Mesenteric fat pad (tissue), 1 donor: ENCODE data around the gene INCA1. TPM values are rescaled to one million over a fixed set of nuclear protein-coding genes. Genes with fewer than 3 reads are reported as not detected.
"Not testable (repeated sequence)": the region's sequence is repeated elsewhere in the genome, so short reads cannot be mapped to it uniquely, and the experiment has no call there.

Source experiments
- DNase-seq: peaks from one replicate; pipeline ENCODE4 v3.0.0-alpha.2; 2020; ENCODE audit warnings: low spot score
- long read RNA-seq: library from polyadenylated mRNA; unstranded; transcript quantifications from one replicate; pipeline ENCODE4 v2.0.0, GENCODE V29; 2020
- total RNA-seq: library from RNA; stranded (reverse); fragmentation: NEBNext Ultra II Directional; extraction: Animal tissue kit (Norgen Biotek cat#: 25700); gene quantifications from one replicate; pipeline ENCODE4 v1.2.1, GENCODE V29; 2021
- donor health status: DM: yes; HTN: yes; CAD: no.

Gene INCA1
- 0.71 TPM for total RNA-seq
- long read RNA-seq, partial matches to known transcripts: 0 of 1 reads
- long read RNA-seq, other reads (novel, unspliced or antisense): 1 of 1 reads

GRCh38 chr17:4997302-4998026, at the start of gene INCA1, which contains the start of gene KIF1C:
Gene INCA1, minus strand, starts transcription at chr17:4997522. Its CDS starts 3,085 bp downstream, at chr17:4994437.
Gene KIF1C, plus strand, starts transcription at chr17:4997950. Its CDS starts 2,297 bp downstream, at chr17:5000247.
- DNase-seq: peak; percentile 97

GRCh38 chr17:5045496-5045895, 48.2 kb upstream of the INCA1 start:
- DNase-seq: no peak

GRCh38 chr17:5044630-5045029, 47.3 kb upstream of the INCA1 start:
- no peak for DNase-seq

- DNase-seq: no peak
Measured at GRCh38 chr17:5043524-5043923, 46.2 kb upstream of the INCA1 start.

GRCh38 chr17:5042157-5043022, 45.1 kb upstream of the INCA1 start:
- no peak for DNase-seq

- no peak for DNase-seq
Measured at GRCh38 chr17:5035315-5035714, 38.0 kb upstream of the INCA1 start, which contains the start of gene SLC52A1. Gene SLC52A1, minus strand, starts transcription at chr17:5035426. Its CDS starts 820 bp downstream, at chr17:5034606.

GRCh38 chr17:5034651-5035050, 37.3 kb upstream of the INCA1 start:
- no peak for DNase-seq

GRCh38 chr17:5034063-5034462, 36.7 kb upstream of the INCA1 start:
- no peak for DNase-seq

GRCh38 chr17:5033352-5034015, 36.2 kb upstream of the INCA1 start:
- DNase-seq: no peak

GRCh38 chr17:5032865-5033264, 35.5 kb upstream of the INCA1 start:
- no peak for DNase-seq

GRCh38 chr17:5031365-5032082, 34.2 kb upstream of the INCA1 start:
- peak; percentile 93 for DNase-seq

GRCh38 chr17:5030168-5030567, 32.8 kb upstream of the INCA1 start:
- DNase-seq: not testable (repeated sequence)

GRCh38 chr17:5027916-5028315, 30.6 kb upstream of the INCA1 start:
- DNase-seq: no peak

- DNase-seq: no peak
Measured at GRCh38 chr17:5027299-5027698, 30.0 kb upstream of the INCA1 start.

- no peak for DNase-seq
Measured at GRCh38 chr17:5024604-5025003, 27.3 kb upstream of the INCA1 start.

GRCh38 chr17:5023588-5024147, 26.3 kb upstream of the INCA1 start:
- DNase-seq: no peak

- DNase-seq: no peak
Measured at GRCh38 chr17:5022171-5022711, 24.9 kb upstream of the INCA1 start.

- no peak for DNase-seq
Measured at GRCh38 chr17:5020502-5021023, 23.2 kb upstream of the INCA1 start.

GRCh38 chr17:5019475-5019956, 22.2 kb upstream of the INCA1 start:
- DNase-seq: no peak

- no peak for DNase-seq
Measured at GRCh38 chr17:5014357-5014756, 17.0 kb upstream of the INCA1 start.
